H1 (cell line): ENCODE results near the gene BBC3. TPM values are rescaled to one million over a fixed set of nuclear protein-coding genes. Genes with fewer than 3 reads are reported as not detected.

Experiments
- CTCF ChIA-PET: fragments of 300-600 bp; sonication (Branson Sonifier 250); formaldehyde crosslinking; loops from one replicate; lab custom pipeline; 2021; ENCODE audit not compliant: partially characterized antibody; lab: Charles Lee
- POLR2A ChIA-PET: fragments of 300-600 bp; sonication (Branson Sonifier 250); formaldehyde crosslinking; loops from one replicate; lab custom pipeline; 2021; ENCODE audit warnings: inconsistent platforms; ENCODE audit not compliant: partially characterized antibody; lab: Charles Lee
- DNase-seq, 2 experiments: peaks; one replicate each; pipeline versions ENCODE4 v3.0.0 to v3.0.0-alpha.2; 2010 to 2022; ENCODE audit warnings: low spot score in 2 of 2, low read depth in 1 of 2, mixed read lengths in 1 of 2
- FAIRE-seq: peaks from 2 replicates; lab custom pipeline; 2011; peaks lifted over from hg19 to GRCh38; lab: Jason Lieb, UNC
- H2AFZ ChIP-seq: 2 replicates; pipeline ENCODE4 v1.8.1; 2012; ENCODE audit warnings: low read length, inconsistent platforms
- H2AK5ac ChIP-seq: 2 replicates; pipeline ENCODE4 v1.6.1; 2013; ENCODE audit warnings: low read depth, low read length
- H2BK120ac ChIP-seq: replicated peaks from 2 replicates; pipeline ENCODE3; 2013; ENCODE audit warnings: low read depth, low read length, inconsistent platforms
- H2BK12ac ChIP-seq: 2 replicates; pipeline ENCODE4 v1.6.1; 2013; ENCODE audit warnings: low read depth, low read length
- H2BK15ac ChIP-seq: 2 replicates; pipeline ENCODE4 v1.6.1; 2013; ENCODE audit warnings: low read length
- H2BK20ac ChIP-seq: 2 replicates; pipeline ENCODE4 v1.6.1; 2013; ENCODE audit warnings: low read length
- H2BK5ac ChIP-seq: 2 replicates; pipeline ENCODE4 v1.6.1; 2013; ENCODE audit warnings: low read depth, low read length
- H3K14ac ChIP-seq: 2 replicates; pipeline ENCODE4 v1.6.1; 2013; ENCODE audit warnings: inconsistent platforms; ENCODE audit not compliant: insufficient read length
- H3K18ac ChIP-seq: 2 replicates; pipeline ENCODE4 v1.6.1; 2013; ENCODE audit warnings: low read length; ENCODE audit errors: extremely low read depth
- H3K23ac ChIP-seq: 2 replicates; pipeline ENCODE4 v1.6.1; 2013; ENCODE audit warnings: inconsistent platforms; ENCODE audit not compliant: insufficient read length
- H3K23me2 ChIP-seq: 2 replicates; pipeline ENCODE4 v1.6.1; 2013; ENCODE audit warnings: low read depth, low read length
- H3K27ac ChIP-seq: 2 replicates; pipeline ENCODE4 v1.6.1; 2011; ENCODE audit warnings: low read depth, low read length, inconsistent platforms
- H3K27me3 ChIP-seq, 4 experiments: replicated peaks in 1 of 4; 1 replicate in 1 of 4; 2 replicates in 3 of 4; pipeline versions ENCODE4 v1.6.1 to v1.8.1; 2011 to 2013; ENCODE audit warnings: low read length in 3 of 4, mild to moderate bottlenecking in 3 of 4, inconsistent platforms in 2 of 4, mixed read lengths in 2 of 4, moderate library complexity in 1 of 4; ENCODE audit not compliant: control insufficient read depth in 3 of 4, insufficient read depth in 3 of 4; ENCODE audit errors: extremely low read depth in 1 of 4
- H3K36me3 ChIP-seq, 4 experiments: 2 replicates each; pipeline versions ENCODE4 v1.6.1 to v1.8.1; 2011 to 2013; ENCODE audit warnings: mild to moderate bottlenecking in 4 of 4, low read length in 3 of 4, moderate library complexity in 2 of 4, control low read depth in 1 of 4, inconsistent platforms in 1 of 4; ENCODE audit not compliant: insufficient read depth in 4 of 4, control insufficient read depth in 2 of 4
- H3K4ac ChIP-seq: replicated peaks from 2 replicates; pipeline ENCODE3; 2013; ENCODE audit warnings: low read length, low read depth, mixed read lengths, inconsistent platforms; ENCODE audit not compliant: insufficient read length
- H3K4me1 ChIP-seq, 4 experiments: replicated peaks in 1 of 4; 1 replicate in 1 of 4; 2 replicates in 3 of 4; pipeline versions ENCODE4 v1.6.1 to v1.8.1; 2011 to 2013; ENCODE audit warnings: low read length in 3 of 4, inconsistent platforms in 2 of 4, mixed read lengths in 1 of 4; ENCODE audit not compliant: insufficient read depth in 4 of 4, control insufficient read depth in 3 of 4
- H3K4me2 ChIP-seq, 2 experiments: 2 replicates each; pipeline versions ENCODE4 v1.6.1 to v1.8.1; 2011 to 2013; ENCODE audit warnings: low read depth in 2 of 2, low read length in 2 of 2, control low read depth in 1 of 2, inconsistent platforms in 1 of 2, mild to moderate bottlenecking in 1 of 2; ENCODE audit not compliant: insufficient read depth in 1 of 2
- H3K4me3 ChIP-seq, 4 experiments: fragments of 200-600, 300-600 bp in 1 of 4; sonication (generic), shearing (Covaris generic), sonication (Bioruptor Twin) in 1 of 4; 2 replicates each; pipeline versions ENCODE4 v1.5.1 to v1.8.1; 2011 to 2016; ENCODE audit warnings: low read length in 4 of 4, low read depth in 3 of 4, control low read depth in 2 of 4, inconsistent platforms in 2 of 4, mild to moderate bottlenecking in 2 of 4, mixed read lengths in 1 of 4, moderate library complexity in 1 of 4; ENCODE audit not compliant: insufficient read depth in 2 of 4; ENCODE audit errors: extremely low read depth in 1 of 4
- H3K56ac ChIP-seq: replicated peaks from 2 replicates; pipeline ENCODE3; 2013; ENCODE audit warnings: low read depth, mild to moderate bottlenecking, mixed read lengths, low read length, inconsistent platforms; ENCODE audit not compliant: insufficient read length
- H3K79me1 ChIP-seq: 2 replicates; pipeline ENCODE4 v1.6.1; 2013; ENCODE audit warnings: low read depth, low read length, control low read depth
- H3K79me2 ChIP-seq, 2 experiments: 2 replicates each; pipeline versions ENCODE4 v1.6.1 to v1.8.1; 2012 to 2013; ENCODE audit warnings: low read length in 2 of 2, mild to moderate bottlenecking in 2 of 2, inconsistent platforms in 1 of 2; ENCODE audit not compliant: insufficient read depth in 2 of 2, control insufficient read depth in 1 of 2
- H3K9ac ChIP-seq, 4 experiments: replicated peaks in 1 of 4; 1 replicate in 1 of 4; 2 replicates in 3 of 4; pipeline versions ENCODE4 v1.6.1 to v1.8.1; 2011 to 2013; ENCODE audit warnings: low read depth in 3 of 4, low read length in 3 of 4, control low read depth in 2 of 4, mild to moderate bottlenecking in 2 of 4, moderate library complexity in 2 of 4, inconsistent platforms in 1 of 4; ENCODE audit errors: extremely low read depth in 1 of 4
- H3K9me3 ChIP-seq, 2 experiments: 2 replicates each; pipeline versions ENCODE4 v1.6.1 to v1.8.1; 2012 to 2013; ENCODE audit warnings: mild to moderate bottlenecking in 2 of 2, moderate library complexity in 2 of 2, control low read depth in 1 of 2, inconsistent platforms in 1 of 2, low read depth in 1 of 2, low read length in 1 of 2, mixed read lengths in 1 of 2; ENCODE audit not compliant: insufficient read depth in 2 of 2
- H4K20me1 ChIP-seq, 2 experiments: replicated peaks in 1 of 2; 2 replicates each; pipeline versions ENCODE3 to v1.8.1; 2011 to 2013; ENCODE audit warnings: inconsistent platforms in 2 of 2, low read length in 2 of 2, mild to moderate bottlenecking in 1 of 2; ENCODE audit not compliant: insufficient read depth in 2 of 2, control insufficient read depth in 1 of 2
- H4K5ac ChIP-seq: 2 replicates; pipeline ENCODE4 v1.6.1; 2013; ENCODE audit warnings: low read length, low read depth, mixed read lengths, inconsistent platforms; ENCODE audit not compliant: insufficient read length
- H4K8ac ChIP-seq: 2 replicates; pipeline ENCODE4 v1.8.0; 2013; ENCODE audit warnings: mild to moderate bottlenecking, moderate library complexity, low read length, inconsistent platforms; ENCODE audit not compliant: insufficient read depth; ENCODE audit errors: extremely low read depth
- H4K91ac ChIP-seq: replicated peaks from 2 replicates; pipeline ENCODE3; 2013; ENCODE audit warnings: low read length, mixed read lengths, inconsistent platforms; ENCODE audit not compliant: insufficient read length
- BACH1 ChIP-seq: IDR thresholded peaks from 2 replicates; pipeline ENCODE4 v1.6.1; 2012; ENCODE audit warnings: low read length, improper control_type of control experiment
- CBX8 ChIP-seq: fragments of 300-800, 300-1000 bp; sonication (generic); IDR thresholded peaks from 2 replicates; pipeline ENCODE4 v1.7.1; 2016; ENCODE audit warnings: low read depth, low read length, borderline replicate concordance
- CEBPB ChIP-seq: IDR thresholded peaks from 2 replicates; pipeline ENCODE4 v1.6.1; 2012; ENCODE audit warnings: low read depth, low read length
- CTCF ChIP-seq, 3 experiments: IDR thresholded peaks; 1 replicate in 2 of 3; 2 replicates in 1 of 3; pipeline versions ENCODE4 v1.5.1 to v1.6.1; 2011; ENCODE audit warnings: low read length in 3 of 3, mild to moderate bottlenecking in 3 of 3, inconsistent platforms in 2 of 3, low read depth in 1 of 3, moderate library complexity in 1 of 3; ENCODE audit not compliant: insufficient read depth in 1 of 3; ENCODE audit errors: control extremely low read depth in 1 of 3
- EZH2 ChIP-seq: fragments of 200-600 bp; sonication (generic); IDR thresholded peaks from 2 replicates; pipeline ENCODE4 v1.7.1; 2012; ENCODE audit warnings: low read depth, mild to moderate bottlenecking, moderate library complexity, low read length, inconsistent platforms; ENCODE audit not compliant: severe bottlenecking
- GTF2F1 ChIP-seq: IDR thresholded peaks from 2 replicates; pipeline ENCODE4 v1.6.1; 2012; ENCODE audit warnings: low read depth, low read length, improper control_type of control experiment, borderline replicate concordance
- HDAC6 ChIP-seq: IDR thresholded peaks from one replicate; pipeline ENCODE4 v1.7.1; 2012; ENCODE audit warnings: low read depth, mild to moderate bottlenecking, inconsistent platforms, low read length, moderate library complexity
- MAFK ChIP-seq: IDR thresholded peaks from 2 replicates; pipeline ENCODE4 v1.6.1; 2012; ENCODE audit warnings: low read depth, mild to moderate bottlenecking, improper control_type of control experiment, low read length
- POLR2A ChIP-seq, 2 experiments: IDR thresholded peaks; 1 replicate in 1 of 2; 2 replicates in 1 of 2; pipeline ENCODE4 v1.6.1; 2011; ENCODE audit warnings: low read depth in 2 of 2, low read length in 2 of 2, mild to moderate bottlenecking in 2 of 2; ENCODE audit errors: control extremely low read depth in 1 of 2
- WGBS, 2 experiments: shearing (Covaris generic) in 1 of 2; methylation state at CpG; one replicate each; pipeline versions ENCODE4 v1.1.6 to v1.1.7; 2013 to 2015; ENCODE audit warnings: low lambda C conversion rate in 2 of 2, mixed read lengths in 2 of 2, inconsistent platforms in 1 of 2, low coverage in 1 of 2, missing lambda C conversion rate in 1 of 2; ENCODE audit not compliant: insufficient replicate concordance in 2 of 2, insufficient coverage in 1 of 2, insufficient read length in 1 of 2; ENCODE audit errors: extremely low coverage in 1 of 2, missing lambda C conversion rate in 1 of 2; 5-methylcytosine and 5-hydroxymethylcytosine counted together
- polyA plus RNA-seq, 7 experiments: library from polyadenylated mRNA; depleted of rRNA in 3 of 7; stranded (reverse) in 5 of 7; unstranded in 2 of 7; fragments of >200 nt in 5 of 7; fragments of 200-250 nt in 2 of 7; gene quantifications; 1 replicate in 5 of 7; 2 replicates in 1 of 7; 4 replicates in 1 of 7; pipeline versions ENCODE4 v1.2.1 to v1.2.3, GENCODE V29; 2011 to 2013; ENCODE audit warnings: missing spikeins in 2 of 7, mixed read lengths in 2 of 7
- total RNA-seq: library from RNA; stranded (reverse); fragmentation: NEBNext Ultra II Directional; extraction: Animal tissue kit (Norgen Biotek cat#: 25700); gene quantifications from 2 replicates; pipeline ENCODE4 v1.2.1, GENCODE V29; 2021
- TF ChIP-seq, protein P1 (sequence below): IDR thresholded peaks from 2 replicates; pipeline ENCODE4 v1.6.1; 2012; ENCODE audit warnings: low read length, inconsistent platforms

The BBC3 gene
- total and polyA plus RNA-seq, 2 of the 8 experiments (the other 6 are each of a cell fraction or from before 2014, with no cell fraction given): 13.2 to 21.6 TPM

- Histone ChIP-seq H3K4ac (no peak overlapping the region), H2BK120ac (no peak overlapping the region), H3K4me2 (no peak overlapping the region), H3K36me3 (no peaks in the 10 kb centered on the region; a peak in 1 of 8 replicates), H4K5ac (no peak overlapping the region), H3K27me3 (no peaks in the 10 kb centered on the region), H3K23me2 (peaks cover 9% of the 10 kb centered on the region), H3K27ac (no peak overlapping the region), H3K4me1 (peaks cover 0 to 11% (median 7%) of the 10 kb centered on the region in 4 experiments; a peak in 6 of 7 replicates), H4K20me1 (peaks cover 0 to 3% of the 10 kb centered on the region in 2 experiments), H2BK20ac (no peak overlapping the region), H3K14ac (no peak overlapping the region), H3K79me2 (peaks cover 0 to 10% of the 10 kb centered on the region in 2 experiments; a peak in 2 of 4 replicates), H2BK15ac (no peak overlapping the region), H3K56ac (no peak overlapping the region), H3K79me1 (0 out of 2 replicates have a peak, but pooled peaks cover 1% of the 10 kb centered on the region), H3K18ac (no peak overlapping the region), H2AFZ (no peak overlapping the region), H3K23ac (no peak overlapping the region), H2AK5ac (no peak overlapping the region), H3K9ac (no peak overlapping the region), H4K91ac (no peak overlapping the region), H2BK5ac (no peak overlapping the region), H3K4me3 (no peak overlapping the region), H2BK12ac (no peak overlapping the region), H3K9me3 (no peaks in the 10 kb centered on the region), H4K8ac (no peak overlapping the region)
- ChIA-PET CTCF (interaction anchor here (0.8 to 12.1 kb wide), 4 partner anchors 8 to 42 kb away, joined by 3 to 303 read pairs (median 40); no protein-coding TSS in a partner anchor), POLR2A (interaction anchor here (1.5 to 1.6 kb wide), 3 partner anchors 9 to 42 kb away, joined by 5 to 9 read pairs (median 5); no protein-coding TSS in a partner anchor)
- no peak for FAIRE-seq
- no peak for DNase-seq
- 83% methylated on average over 3 of the region's 3 CpGs; no CpG with 5 or more reads in 1 of the 2 experiments for WGBS, 2 experiments
- TF ChIP-seq BACH1 (no peak), HDAC6 (no peak), EZH2 (no peak), CTCF (IDR thresholded peaks at IDR 0.05; ENCODE audit: control extremely low read depth in 1 of 3, insufficient read depth in 1 of 3, low read depth in 1 of 3, low read length in 3 of 3) (no peak), MAFK (no peak), CBX8 (no peak), GTF2F1 (no peak), POLR2A (IDR thresholded peaks at IDR 0.05; ENCODE audit: control extremely low read depth in 1 of 2, low read depth in 2 of 2, low read length in 2 of 2) (no peak), CEBPB (no peak)
- TF ChIP-seq, protein P1, sequence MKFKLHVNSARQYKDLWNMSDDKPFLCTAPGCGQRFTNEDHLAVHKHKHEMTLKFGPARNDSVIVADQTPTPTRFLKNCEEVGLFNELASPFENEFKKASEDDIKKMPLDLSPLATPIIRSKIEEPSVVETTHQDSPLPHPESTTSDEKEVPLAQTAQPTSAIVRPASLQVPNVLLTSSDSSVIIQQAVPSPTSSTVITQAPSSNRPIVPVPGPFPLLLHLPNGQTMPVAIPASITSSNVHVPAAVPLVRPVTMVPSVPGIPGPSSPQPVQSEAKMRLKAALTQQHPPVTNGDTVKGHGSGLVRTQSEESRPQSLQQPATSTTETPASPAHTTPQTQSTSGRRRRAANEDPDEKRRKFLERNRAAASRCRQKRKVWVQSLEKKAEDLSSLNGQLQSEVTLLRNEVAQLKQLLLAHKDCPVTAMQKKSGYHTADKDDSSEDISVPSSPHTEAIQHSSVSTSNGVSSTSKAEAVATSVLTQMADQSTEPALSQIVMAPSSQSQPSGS: no peak
Measured at GRCh38 chr19:47253467-47253881, 22.5 kb upstream of the BBC3 start.
